HG03060 (cell line): ENCODE measurements around the gene NRM.
"Not testable (repeated sequence)": the region's sequence is repeated elsewhere in the genome, so short reads cannot be mapped to it uniquely, and the experiment has no call there.

Source experiments
- ATAC-seq: cut with Tn5 transposase; IDR thresholded peaks from one replicate; pipeline ENCODE4 v1.9.1; 2021; ENCODE audit warnings: low read depth, moderate number of reproducible peaks; ENCODE audit not compliant: unreplicated experiment

The NRM gene

GRCh38 chr6:30720738-30721197, 30.0 kb upstream of the NRM start:
- no peak for ATAC-seq

GRCh38 chr6:30719791-30720737, 29.3 kb upstream of the NRM start, which contains the start of gene TUBB:
TUBB (plus strand) TSS chr6:30720352; CDS start chr6:30720507, 155 bp downstream.
- ATAC-seq = peak; percentile 30

GRCh38 chr6:30719356-30719755, 28.6 kb upstream of the NRM start:
- ATAC-seq = no peak

GRCh38 chr6:30717845-30718720, 27.3 kb upstream of the NRM start:
- ATAC-seq = not testable (repeated sequence)

GRCh38 chr6:30717129-30717844, 26.5 kb upstream of the NRM start, which contains the start of gene MDC1:
MDC1 (minus strand) TSS chr6:30717281; CDS start chr6:30715175, 2,106 bp downstream.
- peak; percentile 62 for ATAC-seq

GRCh38 chr6:30716879-30717128, 26.0 kb upstream of the NRM start:
- no peak for ATAC-seq

GRCh38 chr6:30714263-30714662, 23.5 kb upstream of the NRM start:
- no peak for ATAC-seq

GRCh38 chr6:30712441-30712945, 21.7 kb upstream of the NRM start:
- no peak for ATAC-seq

- ATAC-seq = no peak
Measured at GRCh38 chr6:30711758-30712380, 21.1 kb upstream of the NRM start.

- ATAC-seq = no peak
Measured at GRCh38 chr6:30709101-30709868, 18.5 kb upstream of the NRM start.

GRCh38 chr6:30707281-30707850, 16.6 kb upstream of the NRM start:
- no peak for ATAC-seq

GRCh38 chr6:30705620-30706019, 14.8 kb upstream of the NRM start:
- ATAC-seq = no peak

GRCh38 chr6:30703821-30704220, 13.0 kb upstream of the NRM start:
- ATAC-seq = no peak

- ATAC-seq = no peak
Measured at GRCh38 chr6:30703011-30703410, 12.2 kb upstream of the NRM start.

GRCh38 chr6:30700340-30700739, 9.6 kb upstream of the NRM start:
- ATAC-seq = no peak

GRCh38 chr6:30696432-30696831, 5.6 kb upstream of the NRM start:
- ATAC-seq = no peak

GRCh38 chr6:30691208-30691847, 544 bp upstream of the NRM start:
- ATAC-seq = no peak

- no peak for ATAC-seq
Measured at GRCh38 chr6:30689985-30690384, 799 bp downstream of the NRM start.
